NCI-H748 treated with DMSO at 0.1 percent for 48 hours (cell line): ENCODE data around the gene NDUFAF8.
A peak's percentile ranks its signal among the peaks of the same experiment; 100 is the strongest.

Experiments
- DNase-seq: peaks from one replicate; lab custom pipeline; 2025; lab: John Stamatoyannopoulos, UW

The NDUFAF8 gene

DNA sequence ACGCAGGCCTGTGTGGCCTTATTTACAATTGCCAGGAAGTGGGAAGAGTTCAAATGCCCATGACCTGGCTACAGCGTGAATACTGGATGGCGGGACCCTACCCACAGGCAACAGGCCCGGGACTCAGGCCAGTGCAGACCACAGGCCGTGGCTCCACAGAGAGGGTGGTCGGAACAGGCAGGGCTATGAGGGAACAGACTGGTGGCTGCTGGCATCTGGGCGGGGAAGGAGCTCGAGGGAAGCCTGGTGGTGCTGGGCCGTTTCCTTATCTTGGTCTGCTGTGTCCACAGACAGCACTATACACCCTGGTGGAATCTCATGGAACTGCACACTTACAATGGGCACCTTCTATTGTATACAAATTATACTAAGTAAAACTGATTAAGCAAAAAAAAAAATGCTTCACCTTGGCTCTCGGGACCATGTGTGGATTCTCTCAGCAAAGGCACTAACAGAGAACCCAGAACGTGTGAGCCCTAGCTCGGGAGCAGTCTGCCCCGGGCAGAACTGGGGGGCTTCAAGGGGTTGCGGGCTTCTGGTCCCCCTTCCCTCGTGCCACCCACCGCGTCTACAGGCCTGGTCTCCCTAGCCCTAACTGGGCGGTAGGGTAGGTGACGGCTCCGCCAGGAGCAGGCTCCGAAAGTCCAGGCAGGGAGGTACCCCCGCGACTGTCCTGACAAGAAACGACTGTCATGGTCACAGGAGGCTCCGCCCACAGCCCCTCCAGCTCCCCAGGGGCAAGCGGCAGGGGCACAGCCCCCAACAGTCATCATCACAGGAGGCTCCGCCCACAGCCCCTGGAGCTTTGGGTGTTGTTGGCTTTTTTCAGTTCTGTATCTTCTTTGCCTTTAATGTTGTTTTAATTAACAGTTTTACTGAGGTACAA is 38.2 kb upstream of the NDUFAF8 start:
- DNase-seq: no peak

DNA sequence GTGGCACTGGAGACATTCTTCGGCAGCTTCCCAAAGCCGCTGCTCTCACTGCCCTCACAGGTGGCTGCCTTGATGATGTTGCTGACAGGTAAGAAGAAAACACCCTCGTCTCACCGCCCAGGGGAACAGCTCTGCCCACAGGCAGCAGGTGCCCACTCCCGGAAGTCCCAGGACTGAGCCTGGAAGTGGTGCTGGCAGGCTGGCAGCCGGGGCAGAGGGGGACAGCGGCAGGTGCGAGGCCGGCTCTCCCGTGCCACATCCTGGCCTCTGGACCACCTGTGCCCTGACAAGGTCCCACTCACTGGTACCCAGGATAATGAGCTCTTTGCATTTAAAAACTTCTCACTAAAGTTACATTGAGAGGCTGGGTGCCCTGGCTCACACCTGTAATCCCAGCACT is 36.8 kb upstream of the NDUFAF8 start:
- DNase-seq: no peak

DNA sequence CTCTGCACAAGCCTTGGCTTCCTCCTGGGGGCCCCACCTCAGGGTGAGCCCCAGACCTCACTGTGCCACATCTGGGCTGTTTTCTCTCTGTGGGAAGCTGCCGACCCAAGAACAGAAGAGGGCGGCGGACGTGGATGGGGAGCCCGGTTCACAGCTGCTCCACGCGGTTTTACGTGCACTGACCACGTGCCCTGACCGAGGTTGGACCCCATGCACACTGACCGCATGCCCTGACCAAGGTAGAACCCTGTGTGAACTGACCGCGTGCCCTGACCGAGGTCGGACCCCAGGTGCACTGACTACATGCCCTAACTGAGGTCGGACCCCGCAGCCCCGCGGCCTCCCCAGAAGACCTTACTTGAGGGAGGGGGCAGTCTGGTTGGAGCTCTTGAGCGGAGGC is 36.0 kb upstream of the NDUFAF8 start:
- no peak for DNase-seq

DNA sequence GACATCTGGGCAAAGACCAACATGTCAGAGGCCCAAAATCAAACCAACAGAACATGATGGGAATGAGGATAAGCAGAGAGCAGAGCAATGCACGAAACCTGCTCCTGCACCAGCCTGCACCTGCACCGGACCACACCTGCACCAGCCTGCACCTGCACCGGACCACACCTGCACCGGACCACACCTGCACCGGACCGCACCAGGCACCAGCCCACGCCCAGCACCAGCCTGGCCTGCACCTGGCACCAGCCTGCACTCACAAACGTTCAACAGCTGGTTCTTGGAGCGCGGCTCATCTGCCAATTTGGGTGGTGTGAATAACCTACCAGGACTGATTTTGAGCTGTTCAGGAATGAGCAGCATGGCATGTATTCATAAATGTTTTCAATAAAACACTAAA is 34.5 kb upstream of the NDUFAF8 start:
- no peak for DNase-seq

DNA sequence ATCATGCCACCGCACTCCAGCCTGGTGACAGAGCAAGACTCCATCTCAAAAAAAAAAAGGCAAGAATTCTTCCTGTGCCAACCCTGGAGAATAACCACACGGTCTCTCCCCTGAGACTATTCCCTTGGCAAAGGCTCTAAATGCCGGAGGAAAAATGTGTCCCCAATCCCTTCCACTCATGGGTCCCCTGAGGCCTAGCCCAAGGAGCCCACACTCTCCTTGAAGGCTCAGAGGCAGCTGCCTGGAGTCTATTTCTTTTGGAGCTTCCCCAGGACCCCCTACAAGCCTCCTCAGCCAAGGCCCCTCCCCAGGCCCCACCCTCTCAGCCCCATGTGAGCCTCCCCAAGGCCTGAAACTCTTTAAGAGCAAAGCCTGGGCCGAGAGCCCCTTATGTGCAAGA is 33.0 kb upstream of the NDUFAF8 start:
- DNase-seq: no peak

DNA sequence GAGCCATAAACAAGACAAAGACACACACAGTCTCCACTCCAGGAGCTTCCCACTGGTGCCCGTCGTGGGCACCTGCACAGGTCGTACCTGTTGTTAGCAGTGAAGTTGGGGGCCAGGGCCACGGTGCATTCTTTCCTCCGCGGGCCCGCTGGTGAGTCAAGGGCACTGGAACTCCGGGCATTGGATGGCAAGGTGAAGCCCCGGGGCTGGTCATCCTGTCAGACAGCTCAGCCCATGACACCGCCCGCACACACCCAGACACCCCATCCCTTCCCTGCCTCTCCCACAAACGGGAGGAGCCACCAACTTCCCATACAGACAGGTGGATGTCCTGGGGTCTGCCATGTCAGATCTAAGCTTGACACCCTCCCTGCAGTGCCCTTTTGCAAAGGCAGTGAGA is 32.5 kb upstream of the NDUFAF8 start:
- DNase-seq: no peak

DNA sequence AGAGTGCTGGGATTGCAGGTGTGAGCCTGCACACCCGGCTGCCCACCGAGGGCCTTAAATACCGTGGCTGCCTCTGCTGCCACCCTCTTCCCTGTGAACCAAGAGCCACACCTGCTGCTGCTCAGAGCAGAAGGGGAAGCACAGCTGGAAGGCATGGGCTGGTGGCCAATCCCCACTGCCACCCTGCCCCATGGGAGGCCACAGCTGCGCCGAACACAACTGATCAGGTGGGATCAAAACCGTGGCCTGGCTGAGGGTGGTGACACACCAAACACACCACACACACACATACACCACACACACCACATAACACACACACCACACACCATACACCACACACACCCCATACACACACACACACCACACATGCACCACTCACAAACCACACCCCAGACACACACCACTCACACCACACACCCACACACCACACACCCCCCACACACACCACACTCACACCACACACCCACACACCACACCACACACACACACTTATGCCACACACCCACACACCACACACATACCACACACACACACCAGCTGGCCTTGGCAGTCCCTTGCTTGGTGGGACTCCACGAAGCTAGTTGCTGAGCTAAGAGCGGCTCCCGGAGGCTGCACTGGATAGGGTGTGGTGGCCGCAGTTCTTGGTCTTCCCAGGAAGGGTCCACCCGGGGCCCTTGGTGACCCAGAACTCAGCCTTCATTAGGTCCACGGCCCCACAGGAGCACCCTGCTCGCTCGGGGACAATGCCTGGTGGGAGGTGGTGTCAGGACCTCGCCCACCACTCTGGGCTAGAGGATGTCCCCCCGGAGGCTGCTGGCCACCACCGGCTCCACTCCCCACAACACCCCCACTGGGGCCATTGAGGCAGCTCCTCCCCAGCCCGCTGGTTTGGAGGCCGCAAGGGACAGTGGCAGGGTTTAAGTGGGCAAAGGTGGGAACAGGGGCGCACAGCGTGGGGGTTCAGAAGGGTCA is 31.2 kb upstream of the NDUFAF8 start:
- no peak for DNase-seq

DNA sequence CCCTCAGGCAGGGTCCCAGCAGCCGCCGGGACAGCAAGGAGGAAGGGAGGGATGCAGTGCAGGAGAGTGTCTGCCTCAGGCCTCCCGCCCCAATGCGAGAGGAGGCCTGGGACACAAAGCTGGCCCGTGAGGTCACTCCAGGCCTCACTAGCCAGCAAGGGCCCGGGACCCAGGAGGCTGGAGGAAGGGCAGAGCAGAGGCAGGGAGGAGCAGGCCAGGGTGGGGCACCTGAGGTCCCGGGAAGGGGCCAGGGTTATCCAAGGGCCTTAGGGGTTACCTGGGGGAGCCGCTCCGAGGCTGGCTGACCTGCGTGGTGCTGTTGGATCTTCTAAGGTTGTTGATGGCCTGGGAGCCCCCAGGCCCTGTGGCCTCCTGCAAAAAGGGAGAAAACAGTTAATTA is 30.5 kb upstream of the NDUFAF8 start:
- no peak for DNase-seq

DNA sequence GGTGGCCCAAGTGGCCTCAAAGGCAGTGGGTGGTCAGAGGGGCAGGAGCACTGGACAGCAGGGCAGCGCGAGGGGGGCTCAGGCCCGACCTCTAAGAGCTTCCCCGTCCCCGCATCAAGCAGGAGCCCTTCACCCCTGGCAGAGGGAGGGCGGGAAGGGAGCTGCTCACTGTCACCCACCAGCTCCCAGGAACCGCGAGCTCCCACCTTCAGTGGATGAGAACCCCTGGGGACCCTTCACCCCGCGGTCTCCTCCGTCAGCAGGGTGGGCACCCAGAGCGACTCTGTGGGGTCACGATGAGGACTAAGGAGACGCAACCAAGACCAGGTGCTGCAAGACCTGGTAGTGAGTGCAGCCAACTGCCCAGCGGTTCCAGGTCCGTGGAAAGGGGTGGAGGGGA is 30.0 kb upstream of the NDUFAF8 start:
- no peak for DNase-seq

DNA sequence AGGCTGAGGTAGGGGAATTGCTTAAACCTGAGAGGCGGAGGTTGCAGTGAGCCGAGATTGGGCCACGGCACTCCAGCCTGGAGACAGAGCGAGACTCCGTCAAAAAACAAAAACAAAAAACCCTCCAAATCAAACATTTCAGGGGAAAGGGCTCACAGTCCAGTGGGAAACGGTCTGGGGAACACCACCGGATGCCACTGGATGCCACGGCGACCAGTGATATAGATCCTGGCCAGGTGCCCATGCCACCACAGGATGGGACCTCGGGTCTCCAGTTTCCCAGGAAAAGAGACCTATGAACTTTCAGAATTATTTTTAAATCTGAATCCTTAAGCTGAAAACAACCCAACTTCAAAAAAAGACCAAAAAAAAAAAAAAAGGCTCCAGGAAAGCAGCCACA is 28.7 kb upstream of the NDUFAF8 start:
- DNase-seq: no peak

DNA sequence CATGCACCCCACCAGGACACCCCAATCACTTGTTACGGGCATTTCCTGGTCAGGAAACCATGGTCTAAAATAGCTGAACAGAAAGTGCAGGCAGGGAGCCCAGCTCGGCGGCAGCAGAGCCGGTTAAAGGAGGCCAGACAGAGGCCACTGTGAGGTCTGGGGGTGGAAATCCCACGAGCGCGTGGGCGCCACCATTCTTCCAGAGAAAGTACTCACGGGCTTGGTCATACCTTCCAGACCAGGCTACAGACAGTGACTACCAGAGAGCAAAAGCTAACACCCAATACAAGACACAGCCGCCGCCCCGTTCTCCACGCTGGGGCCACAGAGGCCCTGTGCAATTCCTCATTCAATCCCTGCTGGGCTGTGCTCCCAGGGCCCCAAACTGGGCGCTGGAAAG is 28.2 kb upstream of the NDUFAF8 start:
- no peak for DNase-seq

DNA sequence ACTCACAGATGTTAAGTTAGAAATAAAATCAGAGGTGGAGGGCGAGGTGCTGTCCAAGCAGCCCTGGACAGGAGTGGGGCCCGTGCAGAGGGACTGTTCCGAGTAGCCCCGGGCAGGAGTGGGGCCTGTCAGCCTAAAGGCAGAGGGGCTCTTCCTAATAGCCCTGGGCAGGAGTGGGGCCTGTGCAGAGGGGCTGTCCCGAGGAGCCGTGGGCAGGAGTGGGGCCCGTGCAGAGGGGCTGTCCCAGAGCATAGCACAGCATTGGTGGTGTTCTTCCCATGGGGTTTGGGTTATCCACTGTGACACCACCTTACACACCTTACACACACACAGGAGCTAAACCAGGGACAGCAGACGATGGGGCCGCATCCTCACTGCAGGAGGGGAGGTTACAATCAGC is 26.8 kb upstream of the NDUFAF8 start:
- no peak for DNase-seq

DNA sequence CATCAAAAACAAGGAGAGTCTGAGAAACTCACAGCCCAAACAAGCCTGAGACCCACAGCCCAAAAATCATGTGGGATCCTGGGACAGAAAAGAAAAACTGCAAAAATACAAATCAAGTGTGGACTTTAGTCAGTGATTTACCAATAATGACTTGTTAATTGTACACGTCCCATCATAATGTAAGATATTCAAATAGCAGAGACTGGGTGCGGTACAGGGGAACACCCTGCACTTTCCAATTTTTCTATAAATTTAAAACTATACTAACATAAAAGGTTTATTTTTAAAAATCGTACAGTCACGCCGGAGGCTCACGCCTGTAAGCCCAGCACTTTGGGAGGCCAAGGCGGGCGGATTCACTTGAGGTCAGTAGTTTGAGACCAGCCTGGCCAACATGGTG is 25.1 kb upstream of the NDUFAF8 start:
- no peak for DNase-seq

DNA sequence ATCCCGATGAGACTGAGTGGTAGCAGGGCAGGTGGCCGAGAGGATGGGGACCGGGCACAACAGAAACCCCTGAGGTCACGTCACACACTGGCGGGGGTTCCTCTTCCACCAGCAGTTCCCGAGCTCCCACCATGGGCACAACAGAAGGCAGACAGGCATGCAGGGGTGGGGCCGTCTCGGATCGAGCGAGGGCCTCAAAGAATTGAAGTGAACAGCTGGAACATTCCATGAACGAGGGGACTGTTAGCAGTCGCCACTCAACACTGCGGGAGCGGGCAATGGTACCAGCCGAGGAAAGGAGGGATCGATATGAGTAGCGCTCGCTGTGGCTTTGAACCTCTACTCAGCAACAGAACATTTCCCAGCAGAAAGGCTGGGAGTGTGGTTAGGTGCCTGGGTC is 21.6 kb upstream of the NDUFAF8 start:
- no peak for DNase-seq

DNA sequence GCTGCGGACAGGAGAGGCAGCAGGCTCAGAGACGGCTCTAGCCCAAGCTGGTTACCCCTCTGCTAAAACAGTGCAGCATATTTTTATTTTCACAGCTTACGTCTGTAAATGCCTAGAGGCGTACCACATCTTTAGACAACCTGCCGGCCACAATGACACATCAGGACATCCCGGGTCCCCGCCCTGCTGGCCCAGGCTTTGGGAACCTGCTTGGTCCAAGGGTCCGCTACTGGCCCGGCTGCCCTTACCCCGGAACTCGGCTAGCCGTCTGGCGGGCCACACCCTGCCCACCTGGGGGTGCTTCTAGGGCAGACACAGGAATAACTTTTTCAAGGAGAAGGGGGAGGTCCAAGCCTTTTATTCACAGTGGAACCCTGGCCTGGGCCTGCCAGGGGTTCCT is 20.7 kb upstream of the NDUFAF8 start:
- no peak for DNase-seq

DNA sequence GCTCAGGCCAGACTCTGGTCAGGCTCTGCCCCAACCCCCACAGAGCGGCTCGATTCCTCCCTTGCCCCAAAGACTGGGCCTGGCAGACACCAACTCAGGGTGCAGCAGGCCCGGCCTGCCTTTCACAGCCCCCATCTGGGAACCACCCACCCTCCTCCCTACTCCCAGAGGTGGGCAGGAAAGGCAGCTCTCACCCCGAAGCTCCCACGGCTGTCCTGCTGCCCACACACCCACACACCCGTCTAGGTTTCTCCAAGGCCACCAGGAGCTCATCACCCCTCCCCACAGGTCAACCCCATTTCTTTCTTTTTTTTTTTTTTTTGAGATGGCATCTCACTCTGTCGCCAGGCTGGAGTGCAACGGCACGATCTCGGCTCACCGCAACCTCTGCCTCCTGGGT is 20.1 kb upstream of the NDUFAF8 start:
- no peak for DNase-seq

DNA sequence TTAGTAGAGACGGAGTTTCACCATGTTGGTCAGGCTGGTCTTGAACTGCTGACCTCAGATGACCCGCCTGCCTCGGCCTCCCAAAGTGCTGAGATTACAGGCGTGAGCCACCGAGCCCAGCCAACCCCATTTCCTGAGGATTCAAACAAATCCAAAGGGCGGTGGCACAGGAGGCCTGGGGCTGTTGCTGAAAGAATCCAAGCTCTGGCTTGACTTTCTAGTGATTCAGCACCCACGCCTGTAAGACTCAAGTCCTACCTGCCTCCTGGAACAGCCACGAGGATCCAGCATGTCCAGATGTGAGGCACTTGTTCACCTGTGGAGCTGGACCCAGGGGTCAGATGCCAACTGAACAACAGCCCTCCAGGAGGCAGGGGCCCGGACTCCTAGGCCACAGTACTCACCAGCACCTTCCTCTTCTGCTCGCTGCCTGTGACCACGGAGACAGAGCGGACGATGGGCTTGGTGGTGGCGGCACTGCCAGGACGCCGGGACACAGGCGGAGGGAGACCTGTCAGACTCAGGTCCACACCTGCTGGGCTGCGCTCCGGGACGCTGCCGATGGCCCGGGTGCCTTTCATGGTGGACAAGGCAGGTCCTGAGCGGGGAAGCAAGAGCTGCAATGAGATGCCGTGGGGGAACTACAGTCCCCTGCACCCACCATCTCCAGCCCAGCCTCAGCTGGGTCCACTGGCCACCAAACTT is 19.5 kb upstream of the NDUFAF8 start:
- no peak for DNase-seq

DNA sequence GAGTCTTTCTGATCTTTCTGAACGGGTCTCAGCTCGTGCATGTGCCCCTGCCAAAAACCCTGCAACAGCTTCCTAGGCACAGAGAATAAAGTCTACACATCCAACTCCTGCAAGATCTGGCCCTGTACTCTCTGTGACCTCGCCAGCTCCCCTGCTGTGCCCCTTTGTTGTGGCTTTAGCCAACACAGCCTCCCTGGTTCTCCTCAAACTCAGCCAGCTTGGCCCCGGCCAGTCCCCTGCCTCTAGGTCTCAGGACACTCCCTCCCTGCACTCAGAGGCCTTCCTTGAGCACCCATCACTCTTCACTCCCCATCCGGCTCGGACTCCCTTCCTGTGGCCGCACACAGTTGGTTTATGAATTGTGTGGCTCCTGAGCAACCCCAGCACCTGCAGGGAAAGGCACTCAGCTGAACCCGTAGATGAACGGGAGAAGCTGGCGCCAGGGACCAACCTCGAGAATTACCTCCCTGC is 17.7 kb upstream of the NDUFAF8 start:
- no peak for DNase-seq

DNA sequence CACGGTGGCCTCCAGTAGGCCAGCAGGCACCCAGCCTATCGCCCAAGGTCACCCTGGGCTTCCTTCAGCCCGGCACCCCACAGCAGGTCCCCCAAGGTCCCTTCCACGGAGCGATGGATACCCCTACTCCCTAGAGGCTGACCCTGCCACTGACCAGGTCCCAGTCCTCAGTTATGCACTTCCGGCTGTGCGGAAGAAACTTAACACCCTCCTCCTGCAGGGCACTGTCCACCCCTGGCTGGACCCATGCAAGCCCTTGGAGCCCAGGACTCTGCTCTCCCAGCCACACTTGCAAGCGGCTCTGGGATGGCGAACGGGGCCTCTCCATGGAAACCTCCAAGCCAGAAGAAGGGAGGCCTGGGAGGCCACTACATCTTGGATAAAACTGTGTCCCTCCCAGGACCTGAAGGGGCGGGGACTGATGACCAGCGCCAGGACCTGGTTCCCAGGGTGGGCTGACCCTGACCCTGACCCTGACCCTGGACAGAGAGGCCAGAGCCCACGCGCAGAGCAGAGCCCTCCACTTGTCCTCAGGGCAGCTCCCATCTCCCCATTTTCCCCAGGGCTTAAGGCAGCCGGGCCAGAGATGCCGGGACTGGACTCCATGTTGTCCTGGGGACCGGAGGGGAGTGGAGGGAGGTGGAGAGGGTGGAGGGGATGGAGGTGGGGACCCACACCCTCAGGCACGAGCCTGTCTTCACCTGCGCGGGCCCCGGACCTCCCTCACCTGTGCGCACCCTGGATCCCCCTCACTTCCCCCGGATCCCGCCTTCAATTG is 17.1 kb upstream of the NDUFAF8 start:
- DNase-seq: no peak

DNA sequence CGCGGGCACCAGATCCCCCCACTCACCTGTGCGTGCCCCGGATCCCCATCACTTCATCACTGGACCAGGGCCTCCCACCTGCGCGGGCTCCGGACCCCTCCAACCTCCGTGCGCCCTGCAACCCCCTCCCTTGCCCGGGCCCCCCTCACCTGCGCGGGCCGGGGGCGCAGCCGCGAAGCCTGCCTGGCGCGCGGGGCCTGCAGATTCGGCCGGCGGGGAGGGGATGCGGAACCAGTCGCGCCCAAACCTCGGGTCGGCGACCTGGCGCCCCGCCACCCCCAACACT is 16.6 kb upstream of the NDUFAF8 start:
- DNase-seq: no peak

DNA sequence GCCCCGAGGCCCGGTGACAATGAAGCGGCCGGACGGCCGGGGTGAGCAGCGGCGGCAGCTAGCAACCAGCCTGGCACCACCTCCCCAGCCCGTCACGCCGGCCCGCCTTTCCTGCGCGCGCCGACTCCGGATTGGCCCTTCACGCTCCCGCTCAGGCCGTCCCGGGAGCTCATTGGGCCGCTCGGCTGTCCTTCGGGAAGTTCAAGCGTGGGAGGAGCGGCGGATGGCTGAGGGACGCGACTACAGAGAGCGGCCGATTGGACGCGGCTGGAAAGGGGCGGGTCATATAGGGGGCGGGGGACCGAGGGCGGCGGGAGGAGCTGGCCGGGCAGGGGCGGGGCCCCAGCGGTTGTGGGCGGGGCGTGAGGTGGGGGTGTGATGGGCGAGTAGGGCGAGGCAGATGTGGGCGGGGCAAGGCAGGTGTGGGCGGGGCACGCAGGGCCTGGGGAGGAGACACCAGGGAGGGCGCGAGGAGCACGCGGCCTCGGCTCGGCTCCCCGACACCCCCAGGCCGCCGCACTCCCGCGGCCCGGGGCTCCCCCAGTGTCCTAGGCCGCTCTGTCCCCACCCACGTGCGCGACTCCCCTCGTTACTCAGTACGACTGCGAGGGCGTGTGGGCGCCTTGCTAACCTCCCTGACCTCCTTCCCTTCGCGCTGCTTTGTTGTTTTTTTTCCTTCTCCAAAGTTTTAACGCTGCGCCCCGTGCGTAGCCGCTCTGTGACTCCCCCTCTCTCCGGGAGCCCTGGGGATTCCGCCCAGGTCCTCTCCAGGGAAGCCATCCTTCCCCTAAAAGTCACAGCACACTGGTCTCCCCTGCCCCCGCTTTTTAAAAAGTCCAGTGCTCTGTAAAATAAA is 16.0 kb upstream of the NDUFAF8 start, which contains the start of gene CEP131:
TSS of gene CEP131 (minus strand) at position 60 of the 856 bp plus-strand sequence. CDS start 2,909 bp downstream, outside the sequence.
- peak; percentile 90 for DNase-seq
